Effector memory CD4-positive, alpha-beta T cell (primary cell): Measurements from ENCODE around the gene RUSC1.

Source experiments
- DNase-seq, 3 donors: peaks; one replicate each; pipeline ENCODE4 v3.0.0-alpha.2; 2020
- H3K27ac ChIP-seq: 2 replicates; pipeline ENCODE4 v1.7.0; 2013; ENCODE audit warnings: mild to moderate bottlenecking, low read length, moderate library complexity; ENCODE audit not compliant: insufficient read depth, poor library complexity, severe bottlenecking
- H3K27me3 ChIP-seq: replicated peaks from 2 replicates; pipeline ENCODE4 v1.7.0; 2013; ENCODE audit warnings: mild to moderate bottlenecking, low read length; ENCODE audit not compliant: insufficient read depth, control insufficient read depth, poor library complexity, severe bottlenecking
- H3K36me3 ChIP-seq: 2 replicates; pipeline ENCODE4 v1.7.0; 2013; ENCODE audit warnings: mild to moderate bottlenecking, low read length, moderate library complexity; ENCODE audit not compliant: control insufficient read depth, insufficient read depth
- H3K4me1 ChIP-seq: 2 replicates; pipeline ENCODE4 v1.7.0; 2013; ENCODE audit warnings: low read length, mild to moderate bottlenecking; ENCODE audit not compliant: control insufficient read depth, insufficient read depth, poor library complexity, severe bottlenecking
- H3K4me3 ChIP-seq: 2 replicates; pipeline ENCODE4 v1.7.0; 2013; ENCODE audit warnings: low read length, low read depth, mild to moderate bottlenecking; ENCODE audit not compliant: insufficient read depth, poor library complexity, severe bottlenecking
- H3K9me3 ChIP-seq: 2 replicates; pipeline ENCODE4 v1.7.0; 2013; ENCODE audit warnings: mild to moderate bottlenecking, low read length, moderate library complexity; ENCODE audit not compliant: control insufficient read depth

RUSC1 gene

GRCh38 chr1:155295183-155295941 lies 25.3 kb upstream of the RUSC1 start:
- H3K27ac ChIP-seq = no peak overlapping the region
- no peaks in the 10 kb centered on the region for H3K9me3 ChIP-seq
- DNase-seq = no peak
- H3K27me3 ChIP-seq = peaks cover 8% of the 10 kb centered on the region
- peaks cover 5% of the 10 kb centered on the region for H3K4me1 ChIP-seq
- no peak overlapping the region for H3K4me3 ChIP-seq
- no peaks in the 10 kb centered on the region for H3K36me3 ChIP-seq

GRCh38 chr1:155295942-155296267 lies 24.8 kb upstream of the RUSC1 start:
- no peak for DNase-seq
- Histone ChIP-seq H3K27me3 (peaks cover 8% of the 10 kb centered on the region), H3K27ac (no peak overlapping the region), H3K9me3 (no peaks in the 10 kb centered on the region), H3K4me3 (no peak overlapping the region), H3K36me3 (no peaks in the 10 kb centered on the region), H3K4me1 (peaks cover 5% of the 10 kb centered on the region)

GRCh38 chr1:155296661-155297060 lies 24.0 kb upstream of the RUSC1 start:
- Histone ChIP-seq H3K27me3 (peaks cover 8% of the 10 kb centered on the region), H3K4me1 (peaks cover 5% of the 10 kb centered on the region), H3K4me3 (no peak overlapping the region), H3K27ac (no peak overlapping the region), H3K9me3 (no peaks in the 10 kb centered on the region), H3K36me3 (no peaks in the 10 kb centered on the region)
- no peak for DNase-seq

GRCh38 chr1:155297384-155297783 lies 23.3 kb upstream of the RUSC1 start:
- no peak overlapping the region for H3K27ac ChIP-seq
- DNase-seq = no peak
- H3K9me3 ChIP-seq = no peaks in the 10 kb centered on the region
- peaks cover 8% of the 10 kb centered on the region for H3K27me3 ChIP-seq
- H3K36me3 ChIP-seq = no peaks in the 10 kb centered on the region
- no peak overlapping the region for H3K4me3 ChIP-seq
- peaks cover 5% of the 10 kb centered on the region for H3K4me1 ChIP-seq

- Histone ChIP-seq H3K27me3 (peaks cover 5% of the 10 kb centered on the region), H3K4me3 (no peak overlapping the region), H3K27ac (no peak overlapping the region), H3K9me3 (no peaks in the 10 kb centered on the region), H3K4me1 (peaks cover 4% of the 10 kb centered on the region), H3K36me3 (no peaks in the 10 kb centered on the region)
- DNase-seq = no peak
Measured at GRCh38 chr1:155300024-155300423, 20.7 kb upstream of the RUSC1 start.

- no peak overlapping the region for H3K4me3 ChIP-seq
Measured at GRCh38 chr1:155300553-155301329, 20.0 kb upstream of the RUSC1 start.

GRCh38 chr1:155301342-155301841 lies 19.3 kb upstream of the RUSC1 start, which contains the start of gene PKLR:
Gene PKLR (minus strand): TSS chr1:155301438. CDS start chr1:155301395, 43 bp downstream.
- DNase-seq = no peak
- no peaks in the 10 kb centered on the region for H3K36me3 ChIP-seq
- H3K4me3 ChIP-seq = no peak within 1 kb of the TSS
- no peaks in the 10 kb centered on the region for H3K9me3 ChIP-seq
- H3K27ac ChIP-seq = no peak within 1 kb of the TSS
- no peaks in the 10 kb centered on the region for H3K4me1 ChIP-seq
- no peaks in the 10 kb centered on the region for H3K27me3 ChIP-seq

More at GRCh38 chr1:155300553-155301329, 20.0 kb upstream of the RUSC1 start:
- Histone ChIP-seq H3K4me1 (no peaks in the 10 kb centered on the region), H3K27me3 (no peaks in the 10 kb centered on the region), H3K27ac (no peak overlapping the region), H3K36me3 (no peaks in the 10 kb centered on the region), H3K9me3 (no peaks in the 10 kb centered on the region)
- DNase-seq = no peak

GRCh38 chr1:155304558-155305063 lies 16.1 kb upstream of the RUSC1 start:
- Histone ChIP-seq H3K27ac (no peak overlapping the region), H3K4me1 (peaks cover 6% of the 10 kb centered on the region), H3K9me3 (no peaks in the 10 kb centered on the region), H3K36me3 (no peaks in the 10 kb centered on the region), H3K4me3 (no peak overlapping the region), H3K27me3 (no peaks in the 10 kb centered on the region)
- DNase-seq = no peak

GRCh38 chr1:155305881-155306391 lies 14.8 kb upstream of the RUSC1 start:
- H3K4me3 ChIP-seq = no peak overlapping the region
- no peak overlapping the region for H3K27ac ChIP-seq
- DNase-seq = no peak

More at GRCh38 chr1:155305881-155306391, 14.8 kb upstream of the RUSC1 start:
- Histone ChIP-seq H3K27me3 (no peaks in the 10 kb centered on the region), H3K9me3 (no peaks in the 10 kb centered on the region), H3K36me3 (no peaks in the 10 kb centered on the region), H3K4me1 (peaks cover 10% of the 10 kb centered on the region)
